Left colon (tissue), 2 donors: ENCODE results near the gene SHISA2. TPM values are rescaled to one million over a fixed set of nuclear protein-coding genes. Genes with fewer than 3 reads are reported as not detected.

Experiments
- total RNA-seq, 2 donors: library from RNA; stranded (reverse); fragmentation: NEBNext Ultra II Directional; extraction: Animal tissue kit (Norgen Biotek cat#: 25700); gene quantifications; one replicate each; pipeline ENCODE4 v1.2.1, GENCODE V29; 2021
- donor health status: DM: no; HTN: no; CAD: no.
- donor health status: DM: yes; HTN: yes; CAD: no.

The SHISA2 gene
- total RNA-seq, 2 donors from 2014 or later: 0.12 to 0.31 TPM

Other genes starting within 250 kb of the SHISA2 start
- gene RNF6, start 170.3 kb upstream of the SHISA2 start, total RNA-seq: 10 to 100 TPM; 36.6 to 40.6 TPM
- gene CDK8, start 202.1 kb upstream of the SHISA2 start, total RNA-seq: 10 to 100 TPM; 16.5 to 23.0 TPM